ENCODE results near the gene C10orf90. TPM values are rescaled to one million over a fixed set of nuclear protein-coding genes. Genes with fewer than 3 reads are reported as not detected.

C10orf90 gene
- total RNA-seq, 4 donors from 2014 or later, result 0.06 TPM; not detected in 3

DNA sequence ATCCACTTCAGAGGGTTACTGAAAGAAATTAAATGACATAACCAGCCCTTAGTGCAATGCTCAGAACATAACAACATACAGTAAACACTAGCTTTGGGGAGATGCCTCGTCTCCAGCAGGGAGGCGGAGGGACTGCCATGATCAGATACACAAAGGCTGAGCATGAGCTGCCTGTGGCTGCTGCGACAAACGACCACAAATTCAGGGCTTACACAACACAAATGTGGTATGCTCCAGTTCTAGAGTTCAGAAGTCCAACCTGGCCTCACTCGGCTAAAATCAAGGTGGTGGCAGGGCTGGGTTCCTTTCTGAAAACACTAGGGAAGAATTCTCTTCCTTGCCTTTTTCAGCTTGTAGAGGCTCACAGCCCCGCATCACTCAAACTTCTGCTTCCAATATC, 154.0 kb downstream of the C10orf90 start:
- TF ChIP-seq, protein P1, sequence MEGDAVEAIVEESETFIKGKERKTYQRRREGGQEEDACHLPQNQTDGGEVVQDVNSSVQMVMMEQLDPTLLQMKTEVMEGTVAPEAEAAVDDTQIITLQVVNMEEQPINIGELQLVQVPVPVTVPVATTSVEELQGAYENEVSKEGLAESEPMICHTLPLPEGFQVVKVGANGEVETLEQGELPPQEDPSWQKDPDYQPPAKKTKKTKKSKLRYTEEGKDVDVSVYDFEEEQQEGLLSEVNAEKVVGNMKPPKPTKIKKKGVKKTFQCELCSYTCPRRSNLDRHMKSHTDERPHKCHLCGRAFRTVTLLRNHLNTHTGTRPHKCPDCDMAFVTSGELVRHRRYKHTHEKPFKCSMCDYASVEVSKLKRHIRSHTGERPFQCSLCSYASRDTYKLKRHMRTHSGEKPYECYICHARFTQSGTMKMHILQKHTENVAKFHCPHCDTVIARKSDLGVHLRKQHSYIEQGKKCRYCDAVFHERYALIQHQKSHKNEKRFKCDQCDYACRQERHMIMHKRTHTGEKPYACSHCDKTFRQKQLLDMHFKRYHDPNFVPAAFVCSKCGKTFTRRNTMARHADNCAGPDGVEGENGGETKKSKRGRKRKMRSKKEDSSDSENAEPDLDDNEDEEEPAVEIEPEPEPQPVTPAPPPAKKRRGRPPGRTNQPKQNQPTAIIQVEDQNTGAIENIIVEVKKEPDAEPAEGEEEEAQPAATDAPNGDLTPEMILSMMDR (IDR thresholded peaks at IDR 0.05), result no peak
- no peak for TF ChIP-seq POLR2A (IDR thresholded peaks at IDR 0.05; ENCODE audit: low read depth)
- no peak for TF ChIP-seq EP300 (IDR thresholded peaks at IDR 0.05)
- TF ChIP-seq POLR2AphosphoS5 (IDR thresholded peaks at IDR 0.05), result no peak
- intact Hi-C loops (cut with DNase I), result no loop called here
- 89% methylated on average over 6 of the region's 6 CpGs for WGBS

DNA sequence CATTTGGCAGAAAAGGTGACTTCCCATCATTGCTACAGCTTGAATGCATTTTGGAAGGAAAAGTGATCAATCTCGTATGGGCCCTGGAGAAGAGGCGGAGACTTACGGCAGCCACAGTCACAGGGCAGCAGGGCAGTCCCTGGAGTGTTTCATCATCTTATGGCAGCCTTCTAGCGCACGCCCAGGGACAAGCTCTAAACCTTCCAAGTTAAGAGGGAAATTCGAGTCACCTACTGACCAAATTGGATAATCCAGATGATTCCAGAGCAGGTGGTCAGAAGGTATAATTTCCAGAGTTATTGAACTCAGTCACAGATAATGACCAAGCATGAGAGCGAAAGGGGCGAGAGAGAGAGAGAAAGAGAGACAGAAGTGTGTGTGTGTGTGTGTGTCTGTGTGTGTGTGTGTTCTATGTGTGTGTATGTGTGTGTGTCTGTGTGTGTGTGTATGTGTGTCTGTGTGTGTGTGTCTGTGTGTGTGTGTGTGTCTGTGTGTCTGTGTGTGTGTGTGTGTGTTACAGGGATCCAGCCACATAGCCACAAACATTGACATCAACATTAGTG, 158.5 kb downstream of the C10orf90 start:
- WGBS, result 51% methylated on average over 8 of the region's 8 CpGs

More for the DNA sequence above, 154.0 kb downstream of the C10orf90 start:
- no peak overlapping the region for H3K27ac ChIP-seq (replicated peaks in 1 of 4)
- no peak for DNase-seq (ENCODE audit: extremely low spot score)
- no peak overlapping the region for H3K4me3 ChIP-seq
- H3K36me3 ChIP-seq, result no peaks in the 10 kb centered on the region
- no peaks in the 10 kb centered on the region for H3K27me3 ChIP-seq
- no peaks in the 10 kb centered on the region for H3K9me3 ChIP-seq
- H3K4me1 ChIP-seq, result no peaks in the 10 kb centered on the region

DNA sequence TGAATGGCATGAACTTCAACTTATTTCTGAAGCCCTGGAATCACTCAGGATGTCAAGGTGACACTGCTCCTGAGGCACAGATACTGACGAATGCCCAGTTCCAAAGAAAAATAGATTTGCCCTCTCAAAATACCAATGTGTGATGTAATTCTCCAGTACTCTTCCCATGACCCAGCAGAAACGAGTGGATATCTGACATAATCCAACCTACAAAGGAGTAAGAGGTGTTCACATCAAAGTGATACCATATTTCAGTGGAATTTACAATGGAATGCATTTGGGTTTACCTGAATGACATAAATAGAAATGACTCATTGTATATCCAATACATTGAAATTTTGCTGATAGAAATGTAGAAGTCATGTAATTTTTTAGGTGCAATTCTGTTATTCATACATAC, 161.3 kb downstream of the C10orf90 start:
- no peaks in the 10 kb centered on the region for H3K9me3 ChIP-seq
- no peaks in the 10 kb centered on the region for H3K4me1 ChIP-seq
- H3K27ac ChIP-seq (replicated peaks in 1 of 4), result no peak overlapping the region
- intact Hi-C loops (cut with DNase I), result loop anchor here (10.0 kb wide), 1 partner anchor 524 kb away; no protein-coding TSS in a partner anchor
- no peak overlapping the region for H3K4me3 ChIP-seq
- TF ChIP-seq EP300 (IDR thresholded peaks at IDR 0.05), result no peak
- no peak for TF ChIP-seq POLR2AphosphoS5 (IDR thresholded peaks at IDR 0.05)
- no peak for TF ChIP-seq POLR2A (IDR thresholded peaks at IDR 0.05; ENCODE audit: low read depth)
- TF ChIP-seq, protein P1 (IDR thresholded peaks at IDR 0.05), result no peak
- H3K36me3 ChIP-seq, result no peaks in the 10 kb centered on the region
- peaks cover 0 to 7% (median 0%) of the 10 kb centered on the region in 4 donors for H3K27me3 ChIP-seq
- no peak for DNase-seq (ENCODE audit: extremely low spot score)
- 83% methylated on average over 2 of the region's 2 CpGs for WGBS

More for the DNA sequence above, 158.5 kb downstream of the C10orf90 start:
- intact Hi-C loops (cut with DNase I), result no loop called here
- H3K27me3 ChIP-seq, result no peaks in the 10 kb centered on the region
- peak; percentile 84 for DNase-seq (ENCODE audit: extremely low spot score)
- no peaks in the 10 kb centered on the region for H3K9me3 ChIP-seq
- no peak overlapping the region for H3K27ac ChIP-seq (replicated peaks in 1 of 4)
- no peak overlapping the region for H3K4me3 ChIP-seq
- H3K36me3 ChIP-seq, result no peaks in the 10 kb centered on the region
- H3K4me1 ChIP-seq, result no peaks in the 10 kb centered on the region
- no peak for TF ChIP-seq EP300 (IDR thresholded peaks at IDR 0.05)
- no peak for TF ChIP-seq POLR2AphosphoS5 (IDR thresholded peaks at IDR 0.05)
- TF ChIP-seq, protein P1 (IDR thresholded peaks at IDR 0.05), result no peak
- TF ChIP-seq POLR2A (IDR thresholded peaks at IDR 0.05; ENCODE audit: low read depth), result no peak

DNA sequence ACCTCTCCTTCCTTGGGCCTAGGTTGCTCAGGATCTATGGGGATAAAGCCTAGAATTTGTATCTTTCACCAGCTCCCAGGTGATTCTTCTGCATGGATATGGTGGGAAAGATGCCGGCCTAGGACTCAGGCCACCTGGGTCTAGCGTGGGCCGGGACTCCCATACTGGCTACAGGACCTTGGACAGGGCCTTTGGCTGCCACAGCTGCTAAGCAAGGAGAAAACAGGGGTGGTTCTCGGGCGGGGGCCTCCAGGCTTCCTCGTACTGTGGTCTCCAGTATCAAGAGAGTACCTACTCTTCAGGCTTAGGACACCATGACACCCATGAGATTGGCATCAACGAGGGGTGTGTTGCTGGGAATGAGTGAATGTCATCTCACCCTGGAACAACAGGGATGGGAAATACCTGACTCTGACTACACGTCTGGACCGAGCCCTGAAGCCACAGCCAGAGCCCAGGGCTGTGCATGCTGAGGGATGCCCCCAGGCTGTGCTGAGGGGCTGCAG, 161.9 kb downstream of the C10orf90 start:
- peaks cover 0 to 9% (median 0%) of the 10 kb centered on the region in 4 donors for H3K27me3 ChIP-seq
- TF ChIP-seq EP300 (IDR thresholded peaks at IDR 0.05) (no peak), POLR2A (IDR thresholded peaks at IDR 0.05; ENCODE audit: low read depth) (no peak), POLR2AphosphoS5 (IDR thresholded peaks at IDR 0.05) (no peak)
- TF ChIP-seq, protein P1 (IDR thresholded peaks at IDR 0.05), result no peak
- intact Hi-C loops (cut with DNase I), result loop anchor here (10.0 kb wide), 1 partner anchor 524 kb away; no protein-coding TSS in a partner anchor
- DNase-seq (ENCODE audit: extremely low spot score), result peak; percentile 74
- WGBS, result 44% methylated on average over 3 of the region's 9 CpGs
- no peak overlapping the region for H3K27ac ChIP-seq (replicated peaks in 1 of 4)
- no peaks in the 10 kb centered on the region for H3K36me3 ChIP-seq
- no peak overlapping the region for H3K4me3 ChIP-seq
- H3K4me1 ChIP-seq, result no peaks in the 10 kb centered on the region
- no peaks in the 10 kb centered on the region for H3K9me3 ChIP-seq
